GM21367 (cell line): ENCODE measurements around the gene NMU.
"Not testable (repeated sequence)": the region's sequence is repeated elsewhere in the genome, so short reads cannot be mapped to it uniquely, and the experiment has no call there.

Source experiments
- ATAC-seq: cut with Tn5 transposase; IDR thresholded peaks from one replicate; pipeline ENCODE4 v1.9.1; 2021; ENCODE audit not compliant: unreplicated experiment

NMU gene

DNA sequence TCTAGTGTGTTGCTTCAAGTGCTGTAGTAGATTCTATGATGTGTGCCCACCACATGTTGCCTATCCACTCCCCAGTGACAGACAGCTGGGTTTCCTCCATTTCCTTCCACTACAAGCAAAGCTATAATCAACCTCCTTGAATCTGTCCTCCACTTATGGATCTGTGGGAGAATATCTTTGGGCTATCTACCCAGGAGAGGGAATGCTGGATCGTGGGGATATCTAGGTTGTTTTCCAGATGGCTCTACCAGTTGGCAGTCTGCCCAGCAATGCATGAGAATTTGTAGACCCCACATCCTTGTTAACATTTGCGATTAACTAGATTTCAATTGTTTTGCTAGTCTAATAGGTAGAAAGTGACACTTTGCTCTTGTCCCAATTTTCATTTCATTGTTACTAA, 10.3 kb downstream of the NMU start:
- no peak for ATAC-seq

DNA sequence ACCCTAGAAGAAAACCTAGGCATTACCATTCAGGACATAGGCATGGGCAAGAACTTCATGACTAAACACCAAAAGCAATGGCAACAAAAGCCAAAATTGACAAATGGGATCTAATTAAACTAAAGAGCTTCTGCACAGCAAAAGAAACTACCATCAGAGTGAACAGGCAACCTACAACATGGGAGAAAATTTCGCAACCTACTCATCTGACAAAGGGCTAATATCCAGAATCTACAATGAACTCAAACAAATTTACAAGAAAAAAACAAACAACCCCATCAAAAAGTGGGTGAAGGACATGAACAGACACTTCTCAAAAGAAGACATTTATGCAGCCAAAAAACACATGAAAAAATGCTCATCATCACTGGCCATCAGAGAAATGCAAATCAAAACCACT, 12.0 kb downstream of the NMU start:
- not testable (repeated sequence) for ATAC-seq

DNA sequence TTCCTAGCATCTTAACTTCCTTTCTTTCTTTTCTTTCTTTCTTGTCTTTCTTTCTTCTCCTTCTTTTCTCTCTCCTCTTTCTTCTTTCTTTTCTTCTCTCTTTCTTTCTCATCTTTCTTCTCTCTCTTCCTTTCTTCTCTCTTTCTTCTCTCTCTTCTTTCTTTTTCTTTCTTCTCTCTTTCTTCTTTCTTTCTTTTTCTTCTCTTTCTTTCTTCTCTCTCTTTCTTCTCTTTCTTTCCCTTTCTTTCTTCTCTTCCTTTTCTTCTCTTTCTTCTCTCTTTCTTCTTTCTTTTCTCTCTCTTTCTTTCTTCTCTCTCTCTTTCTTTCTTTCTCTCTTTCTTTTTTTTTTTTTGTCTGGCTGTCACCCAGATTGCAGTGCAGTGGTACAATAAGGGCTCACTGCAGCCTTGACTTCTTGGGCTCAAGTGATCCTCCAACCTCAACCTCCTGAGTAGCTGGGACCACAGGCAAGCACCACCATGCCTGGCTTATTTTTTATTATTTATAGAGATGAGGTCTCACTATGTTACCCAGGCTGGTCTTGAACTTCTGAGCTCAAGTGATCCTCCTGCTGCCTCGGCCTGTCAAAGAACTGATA, 17.5 kb downstream of the NMU start:
- no peak for ATAC-seq

DNA sequence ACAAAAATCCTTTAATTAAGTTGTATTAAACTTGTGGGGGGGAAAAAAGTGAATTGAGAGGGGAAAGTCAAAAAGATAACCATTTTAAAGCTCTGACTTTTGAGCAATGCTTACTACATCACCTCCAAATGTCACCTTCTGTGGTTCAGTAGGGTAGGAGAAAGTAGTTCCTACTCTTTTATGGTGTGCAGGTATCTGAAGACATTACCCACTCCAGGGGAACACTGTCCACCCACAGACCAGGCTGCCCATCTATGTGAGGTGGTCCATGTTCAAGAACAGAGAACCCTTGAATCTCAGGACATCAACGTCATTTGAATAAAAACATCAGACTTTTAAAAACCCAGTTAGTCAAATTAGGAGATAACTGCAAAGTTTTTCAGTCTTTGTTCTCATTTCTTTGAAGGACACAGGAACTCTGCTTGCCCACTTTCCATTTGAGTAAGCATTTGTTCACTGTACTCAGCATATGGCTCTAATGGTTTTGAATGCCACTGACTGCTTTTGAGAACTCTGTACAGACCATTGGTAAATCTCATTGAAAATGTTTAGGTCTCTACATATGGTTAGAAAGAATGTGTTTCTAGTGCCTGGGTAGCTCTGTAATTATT, 18.4 kb downstream of the NMU start:
- ATAC-seq: peak; percentile 98

DNA sequence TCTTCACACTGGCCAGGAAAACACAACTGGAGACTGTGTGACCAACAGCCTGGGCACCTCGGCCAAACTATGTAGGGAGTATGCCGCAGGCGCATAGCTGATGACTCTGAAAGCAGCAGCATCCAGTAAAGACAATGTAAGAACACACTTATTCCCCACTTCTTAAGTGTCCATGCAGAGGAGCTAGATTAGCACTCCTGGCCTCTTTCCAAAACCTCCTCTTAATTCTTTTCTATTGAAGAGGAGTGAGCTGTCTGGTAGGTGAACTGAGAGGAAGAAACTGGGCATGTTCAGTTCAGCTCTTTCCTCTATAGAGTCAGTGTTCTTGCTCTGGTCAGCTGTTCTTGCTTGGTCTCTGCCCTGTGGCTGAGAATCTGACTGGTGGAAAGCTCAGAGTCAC, 21.1 kb downstream of the NMU start:
- no peak for ATAC-seq

DNA sequence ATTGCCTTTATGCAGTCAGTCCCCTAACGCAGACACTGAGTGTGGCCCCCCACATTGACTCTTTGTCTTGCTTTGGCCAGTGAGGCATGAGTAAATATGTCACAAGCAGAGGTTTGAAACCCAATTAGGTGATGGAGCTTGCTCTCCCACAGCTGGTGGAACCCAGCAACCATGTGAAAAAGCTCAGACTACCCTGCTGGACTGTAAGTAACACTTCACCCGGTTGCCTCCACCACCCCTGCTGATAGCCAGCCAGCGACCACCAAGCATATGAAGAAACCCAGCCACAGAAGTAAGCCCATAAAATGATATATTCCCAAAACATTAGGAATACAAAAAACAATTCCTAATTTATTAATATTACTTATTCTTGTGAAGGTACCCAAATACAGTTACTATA, 22.5 kb downstream of the NMU start:
- no peak for ATAC-seq

DNA sequence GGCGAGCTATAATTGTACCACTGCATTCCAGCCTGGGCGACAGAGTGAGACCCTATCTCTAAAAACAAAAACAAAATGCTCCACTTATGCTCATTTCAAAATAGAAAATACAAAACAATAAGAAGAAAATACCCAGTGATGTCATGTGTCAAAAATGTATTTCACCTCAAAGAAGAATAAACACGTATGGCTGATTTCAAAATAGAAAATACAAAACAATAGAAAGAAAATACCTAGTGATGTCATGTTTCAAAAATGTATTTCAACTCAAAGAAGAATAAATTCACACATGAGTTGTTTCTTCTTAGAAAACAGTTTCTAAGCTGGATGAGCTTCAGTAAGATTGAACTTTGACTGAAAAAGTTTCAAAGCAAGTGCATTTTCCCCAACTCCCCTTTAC, 23.8 kb downstream of the NMU start:
- no peak for ATAC-seq

DNA sequence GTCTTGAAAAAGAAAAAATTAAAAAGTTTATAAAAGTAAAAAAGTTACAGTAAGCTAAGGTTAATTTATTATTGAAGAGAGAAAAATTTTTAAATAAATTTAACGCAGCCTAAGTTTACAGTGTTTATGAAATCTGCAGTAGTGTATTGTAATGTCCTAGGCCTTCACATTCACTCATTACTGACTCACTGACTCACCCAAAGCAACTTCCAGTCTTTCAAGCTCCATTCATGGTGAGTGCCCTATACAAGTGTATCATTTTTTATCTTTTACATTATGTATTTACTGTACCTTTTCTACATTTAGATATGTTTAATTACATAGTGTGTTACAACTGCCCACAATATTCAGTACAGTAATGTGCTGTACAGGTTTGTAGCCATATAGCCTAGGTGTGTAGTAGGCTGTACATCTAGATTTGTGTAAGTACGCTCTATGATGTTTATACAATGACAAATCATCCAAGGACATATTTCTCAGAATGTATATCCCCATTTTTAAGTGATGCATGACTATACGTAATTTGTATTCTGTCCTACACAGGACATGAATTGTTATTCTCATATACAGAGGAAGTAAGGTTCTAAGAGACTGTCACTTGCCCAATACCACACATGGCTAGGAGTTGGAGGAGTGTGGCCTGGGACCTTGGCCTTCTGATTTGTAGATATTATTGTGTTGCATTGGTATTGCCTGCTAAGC, 24.6 kb downstream of the NMU start:
- ATAC-seq: no peak

DNA sequence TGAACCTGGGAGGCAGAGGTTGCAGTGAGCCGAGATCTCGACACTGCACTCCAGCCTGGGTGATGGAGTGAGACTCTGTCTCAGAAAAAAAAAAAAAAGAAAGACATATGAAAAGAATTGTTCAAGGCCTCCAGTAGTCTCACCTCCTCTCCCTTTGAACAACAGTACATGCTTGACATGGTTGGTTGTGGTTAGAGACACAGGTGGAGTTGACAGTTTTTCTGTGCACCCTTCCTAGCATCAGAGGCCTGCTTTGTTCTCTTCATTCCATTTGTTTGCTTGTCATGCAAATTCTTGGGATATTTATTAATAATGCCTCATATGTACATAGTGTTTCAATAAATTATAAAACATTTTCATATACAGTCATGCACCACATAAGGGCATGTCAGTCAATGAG, 25.7 kb downstream of the NMU start:
- ATAC-seq: no peak

DNA sequence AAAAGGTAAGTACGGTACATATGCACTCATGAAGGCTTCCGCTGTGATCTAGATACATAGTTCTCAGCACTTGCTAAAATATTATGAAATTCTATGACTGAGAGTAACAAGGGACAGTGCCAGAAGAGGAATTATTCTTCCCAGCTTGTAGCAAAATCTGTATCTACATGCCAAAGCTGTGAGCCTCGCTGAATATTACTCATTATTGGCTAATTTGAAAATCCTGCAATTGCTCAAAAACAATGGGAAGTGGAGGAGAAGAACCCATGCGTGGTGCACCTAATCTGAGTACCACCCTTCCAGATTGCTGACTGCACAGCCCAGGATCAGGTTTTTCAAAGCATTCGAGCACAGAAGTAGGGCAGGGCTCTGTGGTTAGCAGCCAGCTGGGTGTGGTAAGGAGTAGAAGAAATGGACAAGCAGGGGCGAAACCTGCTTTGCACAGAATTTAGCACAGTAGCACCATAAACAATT, 26.7 kb downstream of the NMU start:
- no peak for ATAC-seq

DNA sequence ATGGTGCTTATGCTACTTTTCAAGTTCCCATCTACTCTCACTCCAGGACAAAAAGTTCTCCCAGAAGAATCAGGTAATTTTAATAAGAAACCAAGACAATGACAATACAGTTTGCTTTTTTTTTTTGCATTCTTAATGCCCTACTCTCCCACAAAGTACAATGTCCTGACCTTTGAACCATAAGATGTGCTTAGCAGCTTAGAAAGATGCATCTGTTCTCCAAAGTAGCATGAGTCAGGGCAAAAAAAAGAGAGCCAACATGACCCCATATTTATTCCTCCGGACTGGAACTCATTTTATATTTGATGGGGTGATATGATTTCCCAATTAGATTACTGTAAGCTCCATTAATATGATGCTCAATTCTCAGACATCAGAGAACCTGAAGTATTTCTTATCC, 27.5 kb downstream of the NMU start:
- no peak for ATAC-seq

DNA sequence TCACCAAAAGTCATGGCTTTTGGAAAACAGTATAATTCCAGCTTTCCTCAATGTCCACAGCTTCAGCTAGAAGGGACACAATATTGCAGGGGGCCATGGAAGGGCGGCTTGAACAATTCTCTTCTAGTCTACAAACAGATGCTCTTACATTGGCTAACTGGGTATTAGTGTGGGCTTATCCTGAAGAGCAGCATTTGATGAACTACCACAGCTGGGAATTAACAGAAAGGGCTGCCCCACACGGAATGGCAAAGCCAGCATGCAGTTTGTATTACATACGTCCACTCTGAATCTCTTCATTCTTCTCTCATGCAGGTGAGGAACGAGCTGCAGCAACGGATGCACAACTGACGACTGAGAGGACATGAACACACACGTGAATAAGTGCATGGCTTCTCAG, 31.1 kb downstream of the NMU start:
- no peak for ATAC-seq

DNA sequence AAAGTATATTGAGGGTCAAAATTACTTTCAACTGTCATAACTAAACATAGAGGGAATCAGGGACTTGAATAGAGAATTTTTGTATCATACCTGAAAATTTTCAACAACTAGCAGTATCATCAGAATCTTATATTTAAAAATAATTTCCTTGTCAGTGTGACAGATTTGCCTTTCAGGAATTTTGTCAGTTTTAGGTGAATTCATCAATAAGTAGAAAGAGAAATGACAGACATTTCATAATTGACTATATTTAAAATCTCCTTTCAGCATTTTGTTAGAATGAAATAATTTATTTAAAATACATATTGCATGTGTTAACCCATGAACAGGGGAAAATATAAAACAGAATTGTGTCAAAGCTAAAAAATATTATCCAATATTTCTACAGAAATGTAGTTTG, 35.5 kb downstream of the NMU start:
- ATAC-seq: no peak

DNA sequence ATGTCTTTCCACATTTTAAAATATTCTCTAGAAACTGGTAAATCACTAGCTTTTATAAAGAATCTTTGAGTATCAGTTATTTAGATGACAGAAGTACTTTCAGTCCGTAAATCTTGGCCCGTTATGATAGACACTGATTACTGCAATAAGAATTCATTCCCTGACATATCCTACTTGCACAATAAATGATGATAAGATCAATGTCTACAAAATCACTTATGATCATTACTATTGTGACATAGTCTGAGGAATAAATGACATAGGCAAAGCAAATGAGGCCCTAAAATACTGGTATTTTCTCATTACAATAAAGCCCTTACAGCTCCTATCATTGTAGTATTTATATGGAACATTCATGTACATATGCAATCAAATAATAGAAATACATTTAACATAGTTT, 37.5 kb downstream of the NMU start:
- no peak for ATAC-seq

DNA sequence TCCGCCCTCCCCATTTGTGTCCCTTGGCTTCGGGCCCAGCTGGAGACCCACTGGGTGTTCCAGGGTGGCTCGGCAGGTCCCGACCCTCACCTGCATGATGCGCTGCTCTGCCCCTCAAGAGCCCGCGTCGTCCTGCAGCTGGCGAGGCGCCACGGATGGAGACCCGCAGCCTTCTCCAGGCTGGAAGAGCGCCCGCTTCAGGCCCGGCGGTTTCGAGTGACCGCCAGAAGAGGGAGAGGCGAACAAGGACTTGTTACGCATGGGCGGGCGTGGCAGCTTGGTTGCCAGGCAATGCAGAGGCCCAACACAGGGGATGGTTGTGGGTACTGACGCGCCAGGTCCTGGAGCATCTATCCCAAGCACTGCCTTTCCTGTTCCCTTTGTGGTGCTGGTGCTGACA, 44.1 kb downstream of the NMU start, which contains the start of gene PDCL2:
Gene PDCL2 (minus strand): TSS at position 232 of the 400 bp plus-strand sequence. CDS start 136 bp downstream, at position 96.
- ATAC-seq: no peak

DNA sequence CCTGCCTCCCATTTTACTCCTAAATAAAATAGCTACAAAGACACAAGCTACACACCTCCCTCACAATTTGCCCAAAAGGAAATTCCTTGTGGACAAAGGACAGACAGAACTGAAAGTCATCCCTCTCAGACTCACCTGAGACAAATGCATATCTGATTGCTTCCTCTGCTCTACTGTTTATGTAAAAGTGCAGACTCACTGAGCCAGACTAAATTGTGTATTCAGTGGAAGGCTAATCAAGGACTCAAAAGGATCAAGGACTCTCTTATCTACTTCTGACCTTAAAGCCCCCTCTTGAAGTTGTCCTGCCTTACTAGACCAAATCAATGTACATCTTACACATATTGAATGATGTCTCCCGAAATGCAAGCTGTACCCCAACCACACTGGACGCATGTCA, 47.9 kb downstream of the NMU start:
- no peak for ATAC-seq

DNA sequence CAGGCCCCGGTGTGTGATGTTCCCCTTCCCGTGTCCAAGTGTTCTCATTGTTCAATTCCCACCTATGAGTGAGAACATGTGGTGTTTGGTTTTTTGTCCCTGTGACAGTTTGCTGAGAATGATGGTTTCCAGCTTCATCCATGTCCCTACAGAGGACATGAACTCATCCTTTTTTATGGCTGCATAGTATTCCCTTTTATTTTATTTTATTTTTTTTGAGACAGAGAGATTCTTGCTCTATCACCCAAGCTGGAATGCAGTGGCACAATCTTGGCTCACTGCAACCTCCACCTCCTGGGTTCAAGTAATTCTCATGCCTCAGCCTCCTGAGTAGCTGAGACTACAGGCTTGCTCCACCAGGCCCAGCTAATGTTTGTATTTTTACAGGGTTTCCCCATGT, 53.3 kb downstream of the NMU start:
- ATAC-seq: not testable (repeated sequence)

DNA sequence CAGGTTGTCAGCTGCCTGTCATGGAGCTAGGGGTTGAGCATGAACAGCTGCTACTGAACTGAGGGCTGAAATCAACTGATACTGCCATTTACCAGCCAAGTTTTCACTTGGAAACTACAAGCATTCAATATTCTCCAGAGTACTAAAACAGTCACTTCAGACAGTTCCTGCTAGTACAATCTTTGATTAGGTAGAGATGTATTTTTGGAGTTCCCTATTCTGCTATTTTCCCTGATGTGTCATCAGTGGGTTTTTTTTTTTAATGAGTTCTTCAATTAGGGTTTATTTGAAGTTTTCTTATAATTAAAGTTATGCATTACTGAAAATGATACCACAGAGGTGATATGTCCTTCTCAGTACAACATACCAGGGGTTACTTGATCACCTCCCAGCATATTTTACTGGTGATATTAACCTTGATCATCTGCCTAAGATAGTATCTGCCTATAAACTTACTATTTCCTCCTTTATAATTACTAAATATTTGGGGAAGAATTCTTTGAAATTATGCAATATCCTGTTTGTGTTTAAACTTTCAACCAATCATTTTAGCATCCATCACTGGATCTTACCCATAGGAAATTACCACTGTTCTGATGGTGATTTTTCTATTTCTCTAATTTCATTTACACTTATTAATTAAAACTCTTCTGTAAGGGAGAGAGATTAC, 57.6 kb downstream of the NMU start:
- no peak for ATAC-seq

DNA sequence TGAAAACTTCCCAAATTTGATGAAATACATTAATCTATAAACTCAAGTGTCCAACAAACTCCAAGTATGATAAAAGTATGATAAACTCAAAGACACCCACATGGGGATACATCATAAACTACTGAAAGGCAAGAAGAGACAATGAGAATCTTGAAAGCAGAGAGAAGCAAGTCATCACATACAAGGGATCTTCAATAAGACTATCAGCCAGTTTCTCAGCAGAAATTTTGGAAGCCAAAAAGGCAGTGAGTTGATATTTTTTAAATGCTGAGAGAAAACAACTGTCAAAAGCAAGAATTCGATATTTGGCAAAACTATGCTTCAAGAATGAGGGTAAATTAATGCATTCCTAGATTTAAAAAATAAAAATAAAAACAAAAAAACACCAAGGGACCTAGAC, 60.6 kb downstream of the NMU start:
- no peak for ATAC-seq

DNA sequence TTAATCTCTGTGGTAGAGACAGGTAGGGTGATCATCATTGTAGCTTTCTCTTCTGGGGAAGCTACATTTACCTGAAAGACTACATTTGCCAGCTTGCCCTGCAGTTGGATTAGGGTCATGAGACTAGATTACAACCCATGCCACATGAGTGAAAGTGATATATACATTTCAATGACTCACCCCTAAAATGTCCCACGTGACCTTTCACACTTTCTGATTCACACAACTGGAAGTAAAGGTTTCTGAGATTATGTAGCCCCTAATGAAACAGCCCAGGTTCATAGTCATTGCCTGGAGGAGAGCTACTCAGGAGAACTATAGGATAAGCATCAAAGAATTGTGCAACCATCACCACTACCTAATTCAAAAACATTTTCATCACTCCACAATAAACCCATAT, 61.8 kb downstream of the NMU start:
- no peak for ATAC-seq

DNA sequence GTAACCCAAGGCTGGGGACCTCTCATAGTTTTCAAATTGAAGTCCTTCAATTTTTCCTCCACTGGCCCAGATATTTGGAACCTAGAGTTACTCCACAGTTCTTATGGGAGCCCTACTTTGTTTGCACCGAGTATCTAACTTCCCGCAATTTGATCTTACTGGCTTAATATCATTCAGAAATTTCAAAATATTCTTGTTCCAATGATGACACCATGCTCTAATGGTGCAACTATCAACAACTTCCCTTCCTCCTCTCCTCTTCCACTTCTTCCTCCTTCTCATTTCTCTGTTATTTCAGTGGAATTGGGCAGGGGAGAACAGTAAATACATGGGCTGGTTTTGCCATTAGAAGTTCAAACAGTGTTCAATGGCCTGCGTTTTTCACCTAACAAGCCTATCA, 64.3 kb downstream of the NMU start:
- no peak for ATAC-seq
